HK-2 (cell line): Measurements from ENCODE around the gene BOD1L1.

Source experiments
- DNase-seq: peaks from one replicate; pipeline ENCODE4 v3.0.0-alpha.2; 2018; ENCODE audit not compliant: unreplicated experiment

The BOD1L1 gene

GRCh38 chr4:13627606-13628311 is at the start of gene BOD1L1:
BOD1L1 (minus strand) TSS chr4:13627725; CDS start chr4:13627587, 138 bp downstream.
- DNase-seq, result peak; percentile 88

GRCh38 chr4:13674971-13675370 is 47.4 kb upstream of the BOD1L1 start:
- DNase-seq, result no peak

GRCh38 chr4:13673167-13673566 is 45.6 kb upstream of the BOD1L1 start:
- no peak for DNase-seq

GRCh38 chr4:13670456-13671160 is 43.1 kb upstream of the BOD1L1 start:
- no peak for DNase-seq

GRCh38 chr4:13665701-13666660 is 38.5 kb upstream of the BOD1L1 start:
- DNase-seq, result no peak

GRCh38 chr4:13659341-13660070 is 32.0 kb upstream of the BOD1L1 start:
- no peak for DNase-seq

- peak; percentile 63 for DNase-seq
Observed at GRCh38 chr4:13656569-13657405, 29.3 kb upstream of the BOD1L1 start.

- DNase-seq, result peak; percentile 82
Observed at GRCh38 chr4:13654162-13654797, 26.8 kb upstream of the BOD1L1 start.

GRCh38 chr4:13653766-13654161 is 26.2 kb upstream of the BOD1L1 start:
- DNase-seq, result no peak

GRCh38 chr4:13647031-13647430 is 19.5 kb upstream of the BOD1L1 start:
- DNase-seq, result no peak

- no peak for DNase-seq
Observed at GRCh38 chr4:13645075-13645474, 17.6 kb upstream of the BOD1L1 start.

- no peak for DNase-seq
Observed at GRCh38 chr4:13642170-13642950, 14.8 kb upstream of the BOD1L1 start.

GRCh38 chr4:13641084-13641483 is 13.6 kb upstream of the BOD1L1 start:
- no peak for DNase-seq

- no peak for DNase-seq
Observed at GRCh38 chr4:13640149-13640940, 12.8 kb upstream of the BOD1L1 start.

- DNase-seq, result no peak
Observed at GRCh38 chr4:13635286-13635799, 7.8 kb upstream of the BOD1L1 start.

GRCh38 chr4:13633671-13634070 is 6.1 kb upstream of the BOD1L1 start:
- DNase-seq, result no peak

GRCh38 chr4:13627178-13627605 is 333 bp downstream of the BOD1L1 start:
- peak; percentile 37 for DNase-seq

GRCh38 chr4:13626492-13627177 is 890 bp downstream of the BOD1L1 start:
- DNase-seq, result no peak
